Adrenal gland (tissue), 12 donors: Measurements from ENCODE around the gene PHOX2A. TPM values are rescaled to one million over a fixed set of nuclear protein-coding genes. Genes with fewer than 3 reads are reported as not detected.
A peak's percentile ranks its signal among the peaks of the same experiment; 100 is the strongest.
"Not testable (repeated sequence)": the region's sequence is repeated elsewhere in the genome, so short reads cannot be mapped to it uniquely, and the experiment has no call there.

ENCODE experiments used
- DNase-seq, 7 donors: peaks; one replicate each; pipeline ENCODE4 v3.0.0-alpha.2; 2019 to 2020
- H3K27ac ChIP-seq, 5 donors: fragments of 200-600 bp; sonication (generic) in 4 of 5; 1 replicate in 3 of 5; 2 replicates in 2 of 5; pipeline versions ENCODE4 v1.5.1 to v1.8.0; 2016 to 2020; ENCODE audit warnings: mild to moderate bottlenecking in 1 of 5
- H3K27me3 ChIP-seq: fragments of 200-600 bp; 2 replicates; pipeline ENCODE4 v1.8.0; 2021
- H3K36me3 ChIP-seq, 2 donors: fragments of 200-600 bp; replicated peaks in 1 of 2; 1 replicate in 1 of 2; 2 replicates in 1 of 2; pipeline versions ENCODE4 v1.5.1 to v1.8.0; 2018 to 2022
- H3K4me1 ChIP-seq, 2 donors: fragments of 200-600 bp; replicated peaks in 1 of 2; 1 replicate in 1 of 2; 2 replicates in 1 of 2; pipeline versions ENCODE4 v1.5.1 to v1.8.0; 2018 to 2021
- H3K4me3 ChIP-seq, 4 donors: fragments of 200-600 bp; sonication (generic) in 3 of 4; one replicate each; pipeline ENCODE4 v1.5.1; 2016 to 2018
- H3K9me3 ChIP-seq, 3 donors: fragments of 200-600 bp; sonication (generic) in 1 of 3; replicated peaks in 1 of 3; 1 replicate in 2 of 3; 2 replicates in 1 of 3; pipeline versions ENCODE4 v1.5.1 to v1.8.0; 2016 to 2021
- CTCF ChIP-seq, 6 experiments: fragments of 450-650 bp in 4 of 6; fragments of 200-600 bp in 2 of 6; sonication (generic) in 1 of 6; IDR thresholded peaks; 1 replicate in 5 of 6; 2 replicates in 1 of 6; pipeline versions ENCODE4 v1.5.1 to v1.8.0; 2016 to 2021; ENCODE audit warnings: antibody characterized with exemption in 6 of 6, mild to moderate bottlenecking in 2 of 6, moderate library complexity in 1 of 6
- POLR2A ChIP-seq, 2 donors: fragments of 450-650 bp; IDR thresholded peaks; one replicate each; pipeline ENCODE4 v1.6.1; 2017; ENCODE audit warnings: antibody characterized with exemption in 2 of 2, mild to moderate bottlenecking in 2 of 2, moderate library complexity in 1 of 2
- WGBS, 4 donors: extraction: QIAGEN DNeasy Blood & Tissue Kit in 2 of 4; methylation state at CpG; one replicate each; pipeline versions ENCODE4 v1.1.5 to v1.1.7; 2013 to 2017; 5-methylcytosine and 5-hydroxymethylcytosine counted together
- intact Hi-C, 2 donors: fragments of 100-400 bp; cut with DNase I; formaldehyde crosslinking; loops; one replicate each; pipeline versions ENCODE4 v1.14.1 to v1.15.0; 2022 to 2023
- polyA plus RNA-seq, 3 donors: library from polyadenylated mRNA; stranded (reverse); fragments of 200-250 nt in 2 of 3; fragments of 350-450 nt in 1 of 3; fragmentation: Illumina TruSeq in 1 of 3; extraction: RNeasy Lipid Tissue Mini Kit (QIAGEN cat#74804) in 1 of 3; gene quantifications; one replicate each; pipeline ENCODE4 v1.2.3, GENCODE V29; 2013 to 2014
- total RNA-seq, 9 donors: library from RNA; depleted of rRNA in 4 of 9; stranded (reverse); fragments of >200 nt in 4 of 9; fragments of 120-200 nt in 1 of 9; fragmentation: NEBNext Ultra II Directional in 1 of 9; extraction: Animal tissue kit (Norgen Biotek cat#: 25700) in 1 of 9; gene quantifications; one replicate each; pipeline versions ENCODE4 v1.1.0 to v1.2.4, GENCODE V29; 2013 to 2023
- donor health status: healthy with polysubstance abuse.
- donor health status: Bipolar disorder and iron deficiency.
- donor health status: DM: yes; HTN: yes; CAD: no.
- donor health status: DM: no; HTN: no; CAD: no.
- donor health status: DM: no; HTN: no; CAD: no.
- donor health status: DM: yes; HTN: yes; CAD: no.

PHOX2A gene
- total and polyA plus RNA-seq, 12 donors = 0.32 to 68.9 (median 12.8) TPM; not detected in 3

DNA sequence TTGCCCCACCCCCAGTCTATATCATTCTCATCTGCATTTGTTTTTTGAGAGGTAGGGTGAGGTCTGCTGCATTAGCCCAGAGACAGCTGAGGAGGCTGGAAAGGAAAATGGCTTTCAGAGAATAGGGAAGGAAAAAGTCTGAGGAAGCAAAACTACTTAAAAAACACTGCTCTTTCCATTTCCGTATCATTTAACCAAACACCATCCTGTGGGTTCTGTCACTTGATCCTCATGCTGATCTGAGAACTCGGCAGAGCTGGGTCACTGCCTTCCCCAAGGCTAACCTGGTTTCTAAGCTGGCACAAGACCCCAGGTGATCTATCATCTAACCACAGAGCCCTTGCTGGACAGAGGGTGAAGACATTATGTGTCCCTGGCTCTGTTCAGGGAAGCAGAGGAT is 26.1 kb downstream of the PHOX2A start:
- Histone ChIP-seq H3K27me3 (no peaks in the 10 kb centered on the region), H3K27ac (peak overlapping the region in 3 of 5 donors; percentile 29 to 68 (median 35)), H3K4me3 (no peak overlapping the region), H3K4me1 (peaks cover 6 to 12% of the 10 kb centered on the region in 2 donors), H3K9me3 (no peaks in the 10 kb centered on the region), H3K36me3 (no peaks in the 10 kb centered on the region)
- peak in 2 of 7 donors; percentile 12 to 15 for DNase-seq
- TF ChIP-seq POLR2A (IDR thresholded peaks at IDR 0.05) (no peak), CTCF (IDR thresholded peaks at IDR 0.05) (no peak)
- WGBS, 4 donors = 10 to 27% (median 21%) methylated on average over 2 of the region's 2 CpGs
- intact Hi-C loops = no loop called here

DNA sequence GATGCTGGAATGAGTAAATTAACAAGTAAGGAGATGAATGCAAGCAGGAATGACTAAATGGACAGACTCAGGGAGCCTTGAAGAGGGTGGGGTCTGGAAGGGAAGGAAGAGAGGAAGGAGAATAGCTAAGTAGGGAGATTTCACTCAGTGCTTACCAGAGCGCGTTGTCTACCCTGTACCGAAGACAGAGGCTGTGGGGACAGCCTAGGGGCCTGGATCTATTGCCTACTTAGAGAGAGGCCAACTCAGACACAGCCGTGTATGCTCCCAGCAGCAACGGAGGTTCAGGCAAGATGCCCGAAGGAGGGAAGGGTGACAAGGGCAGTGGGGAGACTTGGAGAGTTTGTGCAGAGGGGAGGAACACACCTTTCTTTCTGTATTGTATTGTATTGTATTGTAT is 27.3 kb downstream of the PHOX2A start, which contains the start of gene FOLR2:
Gene FOLR2, plus strand, starts transcription at position 157 of the 400 bp plus-strand sequence. CDS start 1,791 bp downstream, outside the sequence.
- DNase-seq = peak in 1 of 7 donors; percentile 13
- H3K9me3 ChIP-seq = no peaks in the 10 kb centered on the region
- H3K27ac ChIP-seq = peak within 1 kb of the TSS in 3 of 5 donors; percentile 29 to 68 (median 35)
- H3K4me1 ChIP-seq = no peaks in the 10 kb centered on the region
- peak within 1 kb of the TSS in 1 of 4 donors; percentile 13 for H3K4me3 ChIP-seq
- no peak for TF ChIP-seq POLR2A (IDR thresholded peaks at IDR 0.05)
- TF ChIP-seq CTCF (IDR thresholded peaks at IDR 0.05) = no peak
- no peaks in the 10 kb centered on the region for H3K36me3 ChIP-seq
- no peaks in the 10 kb centered on the region for H3K27me3 ChIP-seq
- 75 to 77% (median 76%) methylated on average over 6 of the region's 6 CpGs for WGBS, 4 donors
- intact Hi-C loops = no loop called here

DNA sequence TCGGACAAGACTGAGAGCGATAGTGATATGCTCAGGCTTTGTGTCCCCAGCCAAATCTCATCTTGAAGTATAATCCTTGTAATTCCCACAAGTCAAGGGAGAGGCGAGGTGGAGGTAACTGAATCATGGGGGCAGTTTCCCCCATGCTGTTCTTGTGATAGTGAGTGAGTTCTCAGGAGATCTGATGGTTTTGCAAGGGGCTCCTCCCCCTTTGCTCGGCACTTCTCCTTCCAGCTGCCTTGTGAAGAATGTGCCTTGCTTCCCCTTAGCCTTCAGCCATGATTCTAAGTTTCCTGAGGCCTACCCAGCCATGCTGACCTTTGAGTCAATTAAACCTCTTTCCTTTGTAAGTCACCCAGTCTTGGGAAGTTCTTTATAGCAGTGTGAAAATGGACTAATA is 34.9 kb downstream of the PHOX2A start:
- intact Hi-C loops = no loop called here
- Histone ChIP-seq H3K36me3 (no peaks in the 10 kb centered on the region), H3K27ac (peak overlapping the region in 1 of 5 donors; percentile 38), H3K27me3 (no peaks in the 10 kb centered on the region), H3K4me3 (no peak overlapping the region), H3K9me3 (no peaks in the 10 kb centered on the region), H3K4me1 (no peaks in the 10 kb centered on the region)
- WGBS, 4 donors = 62 to 76% (median 67%) methylated on average over 4 of the region's 4 CpGs
- DNase-seq = peak in 1 of 7 donors; percentile 10
- TF ChIP-seq CTCF (IDR thresholded peaks at IDR 0.05) (no peak), POLR2A (IDR thresholded peaks at IDR 0.05) (no peak)

DNA sequence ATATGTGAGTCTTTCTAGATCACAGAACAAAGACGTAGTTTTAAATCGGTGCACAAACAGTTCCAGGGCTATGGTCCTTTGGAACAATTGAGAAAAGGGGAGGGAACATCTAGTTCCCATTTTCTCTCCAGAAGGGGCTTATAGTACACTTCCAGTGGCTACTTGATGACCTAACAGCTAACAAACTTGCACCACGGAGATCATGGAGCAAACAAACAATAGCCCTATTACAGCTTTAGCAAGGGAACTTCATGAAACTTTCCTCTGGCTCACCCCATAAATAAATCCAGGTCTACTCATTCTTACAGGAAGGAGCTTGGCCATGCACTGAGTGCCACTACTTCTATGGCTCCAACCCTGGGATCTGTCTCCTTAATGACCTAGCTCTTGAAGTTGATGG is 35.7 kb downstream of the PHOX2A start:
- no peaks in the 10 kb centered on the region for H3K4me1 ChIP-seq
- no peak overlapping the region for H3K4me3 ChIP-seq
- TF ChIP-seq CTCF (IDR thresholded peaks at IDR 0.05) (no peak), POLR2A (IDR thresholded peaks at IDR 0.05) (no peak)
- no peaks in the 10 kb centered on the region for H3K27me3 ChIP-seq
- intact Hi-C loops = no loop called here
- peak overlapping the region in 1 of 5 donors; percentile 38 for H3K27ac ChIP-seq
- WGBS, 4 donors = 49 to 70% (median 64%) methylated on average over 3 of the region's 3 CpGs
- H3K9me3 ChIP-seq = no peaks in the 10 kb centered on the region
- no peaks in the 10 kb centered on the region for H3K36me3 ChIP-seq
- DNase-seq = no peak

GRCh38 chr11:72206794-72207193 is 37.2 kb downstream of the PHOX2A start:
- H3K36me3 ChIP-seq, H3K27me3 ChIP-seq, intact Hi-C loops, H3K27ac ChIP-seq, H3K4me3 ChIP-seq, H3K9me3 ChIP-seq, H3K4me1 ChIP-seq: not testable (repeated sequence)
- 79 to 100% (median 89%) methylated on average over 2 of the region's 2 CpGs for WGBS, 4 donors
- DNase-seq = peak in 1 of 7 donors; percentile 5
